K562 (cell line): Measurements from ENCODE around the gene SPI1. TPM values are rescaled to one million over a fixed set of nuclear protein-coding genes. Genes with fewer than 3 reads are reported as not detected.
A peak's percentile ranks its signal among the peaks of the same experiment; 100 is the strongest.

Experiments used
- ATAC-seq: fragments of 200-7000 bp; cut with Tn5 transposase; 3 replicates; pipeline ENCODE4 v1.9.1; 2020; ENCODE audit warnings: moderate library complexity
- BruUV-seq: library from RNA; stranded (reverse); fragments of 400-500 nt; replicated peaks from 2 replicates; lab custom pipeline; 2021; lab: Mats Ljungman, UMichigan
- CTCF ChIA-PET: fragments of 300-600 bp; formaldehyde crosslinking; extraction: SDS; loops from one replicate; lab custom pipeline; 2021; ENCODE audit warnings: low intra/inter-chr PET ratio; lab: Yijun Ruan, JAX
- POLR2A ChIA-PET: fragments of 300-600, 350-650 bp; sonication (Branson Sonifier 250); formaldehyde crosslinking; extraction: SDS; loops from one replicate; lab custom pipeline; 2021; ENCODE audit warnings: antibody characterized with exemption, inconsistent platforms; lab: Yijun Ruan, JAX
- DNase-seq, 4 experiments: peaks; one replicate each; pipeline versions ENCODE4 v3.0.0 to v3.0.0-alpha.2; 2011 to 2018; ENCODE audit warnings: low spot score in 3 of 4, mixed read lengths in 3 of 4; ENCODE audit errors: extremely low read depth in 1 of 4
- FAIRE-seq: peaks from 2 replicates; lab custom pipeline; 2011; peaks lifted over from hg19 to GRCh38; lab: Jason Lieb, UNC
- H2AFZ ChIP-seq: 2 replicates; pipeline ENCODE4 v1.6.0; 2011; ENCODE audit warnings: low read depth, low read length, control low read depth, inconsistent platforms
- H3K27ac ChIP-seq: fragments of 200-600 bp; 3 replicates; pipeline ENCODE4 v1.8.0; 2011; ENCODE audit warnings: low read depth, mild to moderate bottlenecking, control low read depth, inconsistent platforms, low read length, moderate library complexity, mixed read lengths; ENCODE audit errors: extremely low read depth
- H3K27me3 ChIP-seq, 2 experiments: fragments of 300-600 bp in 1 of 2; 2 replicates in 1 of 2; 3 replicates in 1 of 2; pipeline versions ENCODE4 v1.6.0 to v1.8.0; 2011; ENCODE audit warnings: inconsistent platforms in 2 of 2, low read length in 2 of 2, mild to moderate bottlenecking in 1 of 2, mixed read lengths in 1 of 2, moderate library complexity in 1 of 2; ENCODE audit not compliant: control insufficient read depth in 2 of 2, insufficient read depth in 2 of 2
- H3K36me3 ChIP-seq: fragments of 300-600 bp; 3 replicates; pipeline ENCODE4 v1.8.0; 2011; ENCODE audit warnings: mild to moderate bottlenecking, low read length, inconsistent platforms; ENCODE audit not compliant: control insufficient read depth, insufficient read depth
- H3K4me1 ChIP-seq, 2 experiments: fragments of 200-600 bp in 1 of 2; replicated peaks in 1 of 2; 2 replicates in 1 of 2; 3 replicates in 1 of 2; pipeline versions ENCODE4 v1.5.1 to v1.8.0; 2011; ENCODE audit warnings: inconsistent platforms in 2 of 2, low read length in 2 of 2, mild to moderate bottlenecking in 1 of 2, mixed read lengths in 1 of 2, moderate library complexity in 1 of 2; ENCODE audit not compliant: control insufficient read depth in 2 of 2, insufficient read depth in 2 of 2
- H3K4me2 ChIP-seq: 2 replicates; pipeline ENCODE4 v1.6.1; 2011; ENCODE audit warnings: low read length, control low read depth, inconsistent platforms, mixed read lengths; ENCODE audit not compliant: insufficient read depth
- H3K4me3 ChIP-seq: fragments of 200-600 bp; sonication (generic), shearing (Covaris generic); 2 replicates; pipeline ENCODE4 v1.5.1; 2016; ENCODE audit warnings: control low read depth, inconsistent platforms
- H3K79me2 ChIP-seq: fragments of 200-600 bp; 3 replicates; pipeline ENCODE4 v1.8.0; 2011; ENCODE audit warnings: low read length, inconsistent platforms; ENCODE audit not compliant: control insufficient read depth, insufficient read depth
- H3K9ac ChIP-seq, 2 experiments: 2 replicates each; pipeline versions ENCODE4 v1.6.0 to v1.6.1; 2011; ENCODE audit warnings: low read depth in 2 of 2, low read length in 2 of 2, control low read depth in 1 of 2, inconsistent platforms in 1 of 2, mild to moderate bottlenecking in 1 of 2, mixed read lengths in 1 of 2; ENCODE audit not compliant: insufficient read depth in 1 of 2
- H3K9me1 ChIP-seq: one replicate; pipeline ENCODE4 v1.6.0; 2011; ENCODE audit warnings: inconsistent platforms, mild to moderate bottlenecking, low read length, moderate library complexity; ENCODE audit not compliant: control insufficient read depth, insufficient read depth
- H3K9me3 ChIP-seq: replicated peaks from 2 replicates; pipeline ENCODE4 v1.5.1; 2011; ENCODE audit warnings: low read depth, low read length, inconsistent platforms; ENCODE audit not compliant: control insufficient read depth, insufficient read depth
- H4K20me1 ChIP-seq: replicated peaks from 2 replicates; pipeline ENCODE4 v1.6.1; 2011; ENCODE audit warnings: low read length, inconsistent platforms, mixed read lengths; ENCODE audit not compliant: control insufficient read depth, insufficient read depth
- EP400 ChIP-seq: fragments of 450-650 bp; IDR thresholded peaks from 2 replicates; pipeline ENCODE4 v1.6.1; 2017; ENCODE audit warnings: antibody characterized with exemption, mild to moderate bottlenecking, moderate library complexity
- MTA1 ChIP-seq: fragments of 450-650 bp; IDR thresholded peaks from 2 replicates; pipeline ENCODE4 v1.6.1; 2017; ENCODE audit warnings: borderline replicate concordance
- WGBS: fragments of 100-300 bp; shearing (Covaris generic); methylation state at CpG from one replicate; pipeline ENCODE4 v1.1.6; 2016; ENCODE audit warnings: low coverage, mixed read lengths; ENCODE audit not compliant: insufficient coverage; ENCODE audit errors: missing lambda C conversion rate; 5-methylcytosine and 5-hydroxymethylcytosine counted together
- in situ Hi-C: fragments of 300-500 bp; cut with MboI; formaldehyde crosslinking; loops from 4 replicates; pipeline ENCODE4 v1.15.0; 2018; ENCODE audit warnings: inconsistent platforms, mixed read lengths
- intact Hi-C: fragments of 100-400 bp; cut with micrococcal nuclease; formaldehyde crosslinking; loops from 2 replicates; pipeline ENCODE4 v1.14.2; 2022
- polyA plus RNA-seq, 8 experiments: library from polyadenylated mRNA; depleted of rRNA in 4 of 8; stranded (reverse) in 5 of 8; unstranded in 3 of 8; fragments of >200 nt; fragmentation: Nextera tagmentation in 2 of 8; fragmentation: Illumina TruSeq in 1 of 8; extraction: Ambion mirVana in 2 of 8; extraction: Trizol in 1 of 8; gene quantifications; 2 replicates each; pipeline versions ENCODE4 v1.2.1 to v1.2.3, GENCODE V29; 2011 to 2014; ENCODE audit warnings: inconsistent platforms in 1 of 8, missing spikeins in 1 of 8
- total RNA-seq, 7 experiments: library from RNA; depleted of rRNA in 6 of 7; stranded (reverse); fragments of >200 nt in 6 of 7; fragmentation: Illumina TruSeq in 2 of 7; extraction: Trizol in 2 of 7; gene quantifications; 2 replicates each; pipeline versions ENCODE4 v1.2.1 to v1.2.3, GENCODE V29; 2011 to 2021; ENCODE audit warnings: low replicate concordance in 1 of 7
- TF ChIP-seq, protein P1 (sequence below), 2 experiments: fragments of 450-650 bp; IDR thresholded peaks; 2 replicates each; pipeline ENCODE4 v1.6.1; 2018; ENCODE audit warnings: mild to moderate bottlenecking in 2 of 2, low read depth in 1 of 2; ENCODE audit not compliant: partially characterized antibody in 2 of 2
- TF ChIP-seq, protein P2 (sequence below): IDR thresholded peaks from 2 replicates; pipeline ENCODE4 v1.6.1; 2012; ENCODE audit warnings: low read depth, low read length, improper control_type of control experiment, borderline replicate concordance
- TF ChIP-seq, protein P3 (sequence below): sonication (generic); formaldehyde crosslinking; IDR thresholded peaks from 2 replicates; pipeline ENCODE4 v1.8.0; 2022; ENCODE audit warnings: missing genetic modification reagents, mild to moderate bottlenecking, borderline replicate concordance

Gene SPI1
- total and polyA plus RNA-seq, 9 of the 15 experiments (the other 6 are each of a cell fraction or from before 2014, with no cell fraction given), result 0.10 to 33.7 (median 10.3) TPM

DNA sequence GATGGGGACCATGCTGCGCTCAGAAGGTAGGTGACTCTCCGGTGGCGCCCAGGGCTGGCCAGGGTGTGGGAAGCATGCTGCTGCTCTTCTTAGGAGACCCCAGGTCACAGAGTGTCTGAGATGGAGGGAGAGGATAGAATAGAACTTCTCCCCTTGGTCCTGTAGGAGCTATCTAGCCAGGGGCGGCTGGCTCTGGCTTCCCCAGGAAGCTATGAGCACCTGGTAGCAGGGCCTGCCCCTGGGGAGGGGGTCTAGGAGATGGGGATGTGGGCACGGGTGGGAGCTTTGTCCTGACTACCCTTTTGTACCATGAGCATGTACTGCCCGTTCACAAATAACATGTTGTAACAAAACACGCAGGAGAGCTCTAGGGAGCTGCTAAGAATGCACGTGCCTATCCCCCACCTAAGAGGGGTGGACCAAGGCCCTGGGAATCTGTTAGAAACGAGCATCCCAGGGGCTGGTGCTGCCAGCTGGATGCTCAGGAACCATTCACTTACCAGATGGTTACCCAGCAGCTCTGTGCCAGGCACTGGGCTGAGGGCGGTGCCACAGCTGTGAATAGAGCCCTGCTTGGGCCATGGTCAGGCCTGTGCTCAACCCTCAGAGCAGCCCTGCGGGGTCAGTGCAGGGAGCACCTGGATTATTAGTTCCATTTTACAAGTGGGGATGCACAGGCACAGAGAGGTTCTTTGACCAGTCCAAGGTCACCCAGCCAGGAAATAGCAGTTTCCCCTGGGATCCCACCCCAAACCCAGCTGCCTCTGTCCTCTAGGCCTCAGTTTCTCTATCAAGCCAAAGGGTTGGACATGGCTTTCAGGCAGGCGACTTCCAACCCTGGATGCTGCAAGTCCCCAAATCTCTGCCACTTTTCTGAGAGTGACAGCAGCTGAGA lies 32.3 kb upstream of the SPI1 start:
- BruUV-seq, result no TSS peak
- FAIRE-seq, result no peak

More for the DNA sequence above, 32.3 kb upstream of the SPI1 start:
- no peak overlapping the region for H3K4me3 ChIP-seq
- peak overlapping the region in 1 of 2 experiments; percentile 53; a peak in 2 of 4 replicates for H3K9ac ChIP-seq
- H2AFZ ChIP-seq, result no peak overlapping the region
- TF ChIP-seq, protein P1, sequence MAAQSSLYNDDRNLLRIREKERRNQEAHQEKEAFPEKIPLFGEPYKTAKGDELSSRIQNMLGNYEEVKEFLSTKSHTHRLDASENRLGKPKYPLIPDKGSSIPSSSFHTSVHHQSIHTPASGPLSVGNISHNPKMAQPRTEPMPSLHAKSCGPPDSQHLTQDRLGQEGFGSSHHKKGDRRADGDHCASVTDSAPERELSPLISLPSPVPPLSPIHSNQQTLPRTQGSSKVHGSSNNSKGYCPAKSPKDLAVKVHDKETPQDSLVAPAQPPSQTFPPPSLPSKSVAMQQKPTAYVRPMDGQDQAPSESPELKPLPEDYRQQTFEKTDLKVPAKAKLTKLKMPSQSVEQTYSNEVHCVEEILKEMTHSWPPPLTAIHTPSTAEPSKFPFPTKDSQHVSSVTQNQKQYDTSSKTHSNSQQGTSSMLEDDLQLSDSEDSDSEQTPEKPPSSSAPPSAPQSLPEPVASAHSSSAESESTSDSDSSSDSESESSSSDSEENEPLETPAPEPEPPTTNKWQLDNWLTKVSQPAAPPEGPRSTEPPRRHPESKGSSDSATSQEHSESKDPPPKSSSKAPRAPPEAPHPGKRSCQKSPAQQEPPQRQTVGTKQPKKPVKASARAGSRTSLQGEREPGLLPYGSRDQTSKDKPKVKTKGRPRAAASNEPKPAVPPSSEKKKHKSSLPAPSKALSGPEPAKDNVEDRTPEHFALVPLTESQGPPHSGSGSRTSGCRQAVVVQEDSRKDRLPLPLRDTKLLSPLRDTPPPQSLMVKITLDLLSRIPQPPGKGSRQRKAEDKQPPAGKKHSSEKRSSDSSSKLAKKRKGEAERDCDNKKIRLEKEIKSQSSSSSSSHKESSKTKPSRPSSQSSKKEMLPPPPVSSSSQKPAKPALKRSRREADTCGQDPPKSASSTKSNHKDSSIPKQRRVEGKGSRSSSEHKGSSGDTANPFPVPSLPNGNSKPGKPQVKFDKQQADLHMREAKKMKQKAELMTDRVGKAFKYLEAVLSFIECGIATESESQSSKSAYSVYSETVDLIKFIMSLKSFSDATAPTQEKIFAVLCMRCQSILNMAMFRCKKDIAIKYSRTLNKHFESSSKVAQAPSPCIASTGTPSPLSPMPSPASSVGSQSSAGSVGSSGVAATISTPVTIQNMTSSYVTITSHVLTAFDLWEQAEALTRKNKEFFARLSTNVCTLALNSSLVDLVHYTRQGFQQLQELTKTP (IDR thresholded peaks at IDR 0.05; ENCODE audit: low read depth in 1 of 2, partially characterized antibody in 2 of 2), result no peak
- TF ChIP-seq, protein P2, sequence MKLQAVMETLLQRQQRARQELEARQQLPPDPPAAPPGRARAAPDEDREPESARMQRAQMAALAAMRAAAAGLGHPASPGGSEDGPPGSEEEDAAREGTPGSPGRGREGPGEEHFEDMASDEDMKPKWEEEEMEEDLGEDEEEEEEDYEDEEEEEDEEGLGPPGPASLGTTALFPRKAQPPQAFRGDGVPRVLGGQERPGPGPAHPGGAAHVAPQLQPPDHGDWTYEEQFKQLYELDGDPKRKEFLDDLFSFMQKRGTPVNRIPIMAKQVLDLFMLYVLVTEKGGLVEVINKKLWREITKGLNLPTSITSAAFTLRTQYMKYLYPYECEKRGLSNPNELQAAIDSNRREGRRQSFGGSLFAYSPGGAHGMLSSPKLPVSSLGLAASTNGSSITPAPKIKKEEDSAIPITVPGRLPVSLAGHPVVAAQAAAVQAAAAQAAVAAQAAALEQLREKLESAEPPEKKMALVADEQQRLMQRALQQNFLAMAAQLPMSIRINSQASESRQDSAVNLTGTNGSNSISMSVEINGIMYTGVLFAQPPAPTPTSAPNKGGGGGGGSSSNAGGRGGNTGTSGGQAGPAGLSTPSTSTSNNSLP, result no peak
- no peak for TF ChIP-seq MTA1
- TF ChIP-seq, protein P3, sequence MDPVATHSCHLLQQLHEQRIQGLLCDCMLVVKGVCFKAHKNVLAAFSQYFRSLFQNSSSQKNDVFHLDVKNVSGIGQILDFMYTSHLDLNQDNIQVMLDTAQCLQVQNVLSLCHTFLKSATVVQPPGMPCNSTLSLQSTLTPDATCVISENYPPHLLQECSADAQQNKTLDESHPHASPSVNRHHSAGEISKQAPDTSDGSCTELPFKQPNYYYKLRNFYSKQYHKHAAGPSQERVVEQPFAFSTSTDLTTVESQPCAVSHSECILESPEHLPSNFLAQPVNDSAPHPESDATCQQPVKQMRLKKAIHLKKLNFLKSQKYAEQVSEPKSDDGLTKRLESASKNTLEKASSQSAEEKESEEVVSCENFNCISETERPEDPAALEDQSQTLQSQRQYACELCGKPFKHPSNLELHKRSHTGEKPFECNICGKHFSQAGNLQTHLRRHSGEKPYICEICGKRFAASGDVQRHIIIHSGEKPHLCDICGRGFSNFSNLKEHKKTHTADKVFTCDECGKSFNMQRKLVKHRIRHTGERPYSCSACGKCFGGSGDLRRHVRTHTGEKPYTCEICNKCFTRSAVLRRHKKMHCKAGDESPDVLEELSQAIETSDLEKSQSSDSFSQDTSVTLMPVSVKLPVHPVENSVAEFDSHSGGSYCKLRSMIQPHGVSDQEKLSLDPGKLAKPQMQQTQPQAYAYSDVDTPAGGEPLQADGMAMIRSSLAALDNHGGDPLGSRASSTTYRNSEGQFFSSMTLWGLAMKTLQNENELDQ, result no peak
- no peak for TF ChIP-seq EP400
- in situ Hi-C loops, result no loop called here
- POLR2A ChIA-PET, result interaction anchor here (0.6 to 3.3 kb wide), 7 partner anchors 8 to 162 kb away, joined by 3 to 16 read pairs (median 3); partner anchors contain the start of gene ACP2
- no peaks in the 10 kb centered on the region for H3K27me3 ChIP-seq
- no peaks in the 10 kb centered on the region for H3K9me3 ChIP-seq
- ATAC-seq, result no peak
- H4K20me1 ChIP-seq, result no peaks in the 10 kb centered on the region
- WGBS, result 62% methylated on average over 12 of the region's 12 CpGs
- peaks cover 17 to 69% of the 10 kb centered on the region in 2 experiments for H3K4me1 ChIP-seq
- H3K79me2 ChIP-seq, result peaks cover 7% of the 10 kb centered on the region; the same call in 2 of the 3 replicates
- H3K36me3 ChIP-seq, result no peaks in the 10 kb centered on the region
- H3K27ac ChIP-seq, result no peak overlapping the region
- H3K9me1 ChIP-seq, result peaks cover 10% of the 10 kb centered on the region
- CTCF ChIA-PET, result no interaction called here
- no peak for DNase-seq
- H3K4me2 ChIP-seq, result no peak overlapping the region
- intact Hi-C loops, result no loop called here
